ENCODE data around the gene MICU1.
"Not testable (repeated sequence)": the region's sequence is repeated elsewhere in the genome, so short reads cannot be mapped to it uniquely, and the experiment has no call there.

MICU1 gene

DNA sequence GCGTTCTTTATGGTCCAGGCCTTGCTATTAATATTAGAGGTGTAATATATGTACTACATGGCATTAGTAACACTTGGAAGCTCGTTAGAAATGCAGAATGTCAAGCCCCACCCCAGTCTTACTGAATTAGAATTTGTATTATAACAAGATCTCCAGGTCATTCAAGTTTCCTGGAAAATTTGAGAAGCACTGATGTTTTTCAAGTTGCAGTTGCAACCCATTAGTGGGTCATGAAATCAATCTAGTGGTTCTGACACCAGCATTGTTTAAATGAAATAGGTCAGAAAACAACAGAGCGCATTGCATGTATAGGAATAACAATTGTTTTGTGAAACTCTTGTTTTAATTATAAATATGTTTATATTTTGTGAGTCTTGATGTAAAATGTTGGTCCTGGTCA is 28.8 kb upstream of the MICU1 start:
- H2AFZ ChIP-seq, result no peak overlapping the region
- TF ChIP-seq, protein P1, sequence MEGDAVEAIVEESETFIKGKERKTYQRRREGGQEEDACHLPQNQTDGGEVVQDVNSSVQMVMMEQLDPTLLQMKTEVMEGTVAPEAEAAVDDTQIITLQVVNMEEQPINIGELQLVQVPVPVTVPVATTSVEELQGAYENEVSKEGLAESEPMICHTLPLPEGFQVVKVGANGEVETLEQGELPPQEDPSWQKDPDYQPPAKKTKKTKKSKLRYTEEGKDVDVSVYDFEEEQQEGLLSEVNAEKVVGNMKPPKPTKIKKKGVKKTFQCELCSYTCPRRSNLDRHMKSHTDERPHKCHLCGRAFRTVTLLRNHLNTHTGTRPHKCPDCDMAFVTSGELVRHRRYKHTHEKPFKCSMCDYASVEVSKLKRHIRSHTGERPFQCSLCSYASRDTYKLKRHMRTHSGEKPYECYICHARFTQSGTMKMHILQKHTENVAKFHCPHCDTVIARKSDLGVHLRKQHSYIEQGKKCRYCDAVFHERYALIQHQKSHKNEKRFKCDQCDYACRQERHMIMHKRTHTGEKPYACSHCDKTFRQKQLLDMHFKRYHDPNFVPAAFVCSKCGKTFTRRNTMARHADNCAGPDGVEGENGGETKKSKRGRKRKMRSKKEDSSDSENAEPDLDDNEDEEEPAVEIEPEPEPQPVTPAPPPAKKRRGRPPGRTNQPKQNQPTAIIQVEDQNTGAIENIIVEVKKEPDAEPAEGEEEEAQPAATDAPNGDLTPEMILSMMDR (IDR thresholded peaks at IDR 0.05), result no peak
- H3K27me3 ChIP-seq (ENCODE audit: control insufficient read depth, insufficient read depth, low read length), result no peaks in the 10 kb centered on the region
- H3K9ac ChIP-seq, result no peak overlapping the region
- H3K4me2 ChIP-seq (ENCODE audit: low read length), result no peak overlapping the region
- no peaks in the 10 kb centered on the region for H3K4me1 ChIP-seq
- H3K27ac ChIP-seq, result no peak overlapping the region
- H3K79me2 ChIP-seq, result no peaks in the 10 kb centered on the region
- no peak overlapping the region for H3K4me3 ChIP-seq (ENCODE audit: low read depth, low read length)
- no peaks in the 10 kb centered on the region for H3K36me3 ChIP-seq (ENCODE audit: control insufficient read depth, insufficient read depth, low read length)
- H3K9me3 ChIP-seq (ENCODE audit: control insufficient read depth, low read length), result no peaks in the 10 kb centered on the region

DNA sequence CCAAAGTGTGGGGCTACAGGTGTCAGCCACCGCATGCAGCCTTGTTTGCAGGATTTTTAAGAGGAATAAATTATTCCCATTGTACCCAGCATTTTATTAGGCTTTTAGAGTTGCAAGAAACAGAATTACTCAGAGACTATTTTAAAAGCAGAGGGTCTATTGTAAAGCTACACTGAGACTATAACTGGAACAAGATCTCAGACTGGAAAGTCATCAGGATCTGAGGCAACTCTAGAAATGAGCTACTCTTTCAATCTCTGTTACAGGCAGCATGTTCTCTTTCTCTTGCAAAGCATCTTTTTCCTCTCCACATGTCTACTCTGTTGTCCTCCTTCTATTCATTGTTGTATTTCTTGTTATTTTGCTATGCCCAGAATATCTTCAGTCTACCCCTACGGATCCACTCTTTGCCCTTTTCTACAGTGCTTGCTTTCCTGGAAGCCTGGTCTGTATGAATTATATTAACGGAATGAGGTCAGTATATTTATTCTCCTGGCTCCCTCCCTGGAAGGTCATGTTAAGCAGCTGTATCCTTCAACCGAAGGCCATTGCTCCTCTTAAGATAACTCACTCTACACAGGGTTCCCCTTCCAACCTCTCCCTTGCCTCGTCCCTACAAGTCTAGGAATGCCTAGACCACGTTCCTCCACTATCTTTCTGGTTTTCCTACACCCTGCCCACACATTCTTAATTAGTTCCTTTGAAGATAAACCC is 27.7 kb upstream of the MICU1 start:
- Histone ChIP-seq H3K27ac (no peak overlapping the region), H3K79me2 (no peaks in the 10 kb centered on the region), H3K4me2 (ENCODE audit: low read length) (no peak overlapping the region), H3K4me3 (ENCODE audit: low read depth, low read length) (no peak overlapping the region), H3K4me1 (no peaks in the 10 kb centered on the region), H2AFZ (no peak overlapping the region), H3K27me3 (ENCODE audit: control insufficient read depth, insufficient read depth, low read length) (no peaks in the 10 kb centered on the region), H3K9me3 (ENCODE audit: control insufficient read depth, low read length) (no peaks in the 10 kb centered on the region), H3K9ac (no peak overlapping the region), H3K36me3 (ENCODE audit: control insufficient read depth, insufficient read depth, low read length) (no peaks in the 10 kb centered on the region)
- TF ChIP-seq, protein P1 (IDR thresholded peaks at IDR 0.05), result no peak

DNA sequence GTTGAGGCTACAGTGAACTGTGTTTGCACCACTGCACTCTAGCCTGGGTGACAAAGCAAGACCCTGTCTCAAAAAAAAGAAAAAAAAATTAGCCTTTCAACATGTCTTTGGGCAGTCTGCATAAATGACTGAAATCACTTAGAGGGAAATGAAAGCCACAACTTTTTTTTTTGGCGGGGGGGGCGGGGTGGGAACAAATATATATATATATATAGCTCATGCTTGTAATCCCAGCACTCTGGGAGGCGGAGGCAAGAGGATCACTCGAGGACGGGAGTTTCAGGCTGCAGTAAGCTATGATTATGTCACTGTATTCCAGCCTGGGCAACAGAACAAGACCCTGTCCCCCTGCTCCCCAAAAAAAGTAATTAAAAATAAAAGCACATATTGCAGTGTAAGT is 23.4 kb upstream of the MICU1 start:
- no peak overlapping the region for H3K4me2 ChIP-seq (ENCODE audit: low read length)
- H3K9me3 ChIP-seq (ENCODE audit: control insufficient read depth, low read length), result no peaks in the 10 kb centered on the region
- no peak overlapping the region for H2AFZ ChIP-seq
- H3K27me3 ChIP-seq (ENCODE audit: control insufficient read depth, insufficient read depth, low read length), result no peaks in the 10 kb centered on the region
- H3K9ac ChIP-seq, result no peak overlapping the region
- no peaks in the 10 kb centered on the region for H3K79me2 ChIP-seq
- no peaks in the 10 kb centered on the region for H3K36me3 ChIP-seq (ENCODE audit: control insufficient read depth, insufficient read depth, low read length)
- no peak overlapping the region for H3K4me3 ChIP-seq (ENCODE audit: low read depth, low read length)
- H3K27ac ChIP-seq, result no peak overlapping the region
- H3K4me1 ChIP-seq, result no peaks in the 10 kb centered on the region
- TF ChIP-seq, protein P1 (IDR thresholded peaks at IDR 0.05), result no peak

DNA sequence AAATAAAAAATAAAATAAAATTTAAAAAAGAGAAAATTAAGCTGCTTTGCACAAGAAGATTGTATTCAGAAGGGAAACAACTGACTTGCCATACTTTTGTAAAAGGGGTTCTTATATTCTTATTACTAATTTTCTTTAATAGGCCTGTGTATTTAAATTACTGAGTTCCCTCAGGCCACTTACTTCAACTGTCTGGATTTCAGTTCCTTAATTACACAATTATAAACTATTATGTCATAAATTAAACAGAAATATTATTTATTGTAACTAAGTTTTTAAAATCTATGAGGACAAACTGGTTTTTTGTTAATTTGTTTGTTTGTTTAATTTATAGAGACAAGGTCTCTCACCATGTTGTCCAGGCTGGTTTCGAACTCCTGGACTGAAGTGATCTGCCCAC is 22.4 kb upstream of the MICU1 start:
- no peaks in the 10 kb centered on the region for H3K4me1 ChIP-seq

DNA sequence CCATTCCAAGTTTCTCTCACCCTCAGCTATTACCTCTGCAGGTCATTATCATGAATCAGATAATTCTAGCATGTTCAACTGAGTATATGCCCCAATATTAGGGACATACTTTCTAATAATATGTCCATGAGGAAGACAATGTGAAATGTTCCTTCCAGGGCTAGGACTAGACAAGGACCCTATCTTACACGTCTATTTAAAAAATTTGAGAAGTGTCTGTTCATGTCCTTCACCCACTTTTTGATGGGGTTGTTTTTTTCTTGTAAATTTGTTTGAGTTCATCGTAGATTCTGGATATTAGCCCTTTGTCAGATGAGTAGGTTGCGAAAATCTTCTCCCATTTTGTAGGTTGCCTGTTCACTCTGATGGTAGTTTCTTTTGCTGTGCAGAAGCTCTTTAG is 21.1 kb upstream of the MICU1 start:
- not testable (repeated sequence) for H3K27me3 ChIP-seq (ENCODE audit: control insufficient read depth, insufficient read depth, low read length); H3K9ac ChIP-seq; H3K9me3 ChIP-seq (ENCODE audit: control insufficient read depth, low read length); H3K79me2 ChIP-seq; H3K27ac ChIP-seq; H3K4me3 ChIP-seq (ENCODE audit: low read depth, low read length); H3K36me3 ChIP-seq (ENCODE audit: control insufficient read depth, insufficient read depth, low read length); H3K4me1 ChIP-seq; H2AFZ ChIP-seq; H3K4me2 ChIP-seq (ENCODE audit: low read length)

More for the DNA sequence above, 22.4 kb upstream of the MICU1 start:
- no peak overlapping the region for H2AFZ ChIP-seq
- no peaks in the 10 kb centered on the region for H3K79me2 ChIP-seq
- H3K9ac ChIP-seq, result no peak overlapping the region
- no peak overlapping the region for H3K4me3 ChIP-seq (ENCODE audit: low read depth, low read length)
- H3K4me2 ChIP-seq (ENCODE audit: low read length), result no peak overlapping the region
- no peaks in the 10 kb centered on the region for H3K9me3 ChIP-seq (ENCODE audit: control insufficient read depth, low read length)
- TF ChIP-seq, protein P1 (IDR thresholded peaks at IDR 0.05), result no peak
- no peaks in the 10 kb centered on the region for H3K27me3 ChIP-seq (ENCODE audit: control insufficient read depth, insufficient read depth, low read length)
- no peaks in the 10 kb centered on the region for H3K36me3 ChIP-seq (ENCODE audit: control insufficient read depth, insufficient read depth, low read length)
- no peak overlapping the region for H3K27ac ChIP-seq

Measured in parathyroid adenoma (tissue), 2 donors.